Stimulated activated CD4-positive, alpha-beta T cell treated with anti-CD3 and anti-CD28 coated beads, Interleukin-1b, Interleukin-23, amount 100 ng/mL, for 24 hours (primary cell): ENCODE data around the gene XRCC1.
"Not testable (repeated sequence)": the region's sequence is repeated elsewhere in the genome, so short reads cannot be mapped to it uniquely, and the experiment has no call there.

Source experiments
- DNase-seq, 4 experiments: peaks; one replicate each; pipeline ENCODE4 v3.0.0-alpha.2; 2020; ENCODE audit warnings: low read depth in 4 of 4, low spot score in 1 of 4

XRCC1 gene

DNA sequence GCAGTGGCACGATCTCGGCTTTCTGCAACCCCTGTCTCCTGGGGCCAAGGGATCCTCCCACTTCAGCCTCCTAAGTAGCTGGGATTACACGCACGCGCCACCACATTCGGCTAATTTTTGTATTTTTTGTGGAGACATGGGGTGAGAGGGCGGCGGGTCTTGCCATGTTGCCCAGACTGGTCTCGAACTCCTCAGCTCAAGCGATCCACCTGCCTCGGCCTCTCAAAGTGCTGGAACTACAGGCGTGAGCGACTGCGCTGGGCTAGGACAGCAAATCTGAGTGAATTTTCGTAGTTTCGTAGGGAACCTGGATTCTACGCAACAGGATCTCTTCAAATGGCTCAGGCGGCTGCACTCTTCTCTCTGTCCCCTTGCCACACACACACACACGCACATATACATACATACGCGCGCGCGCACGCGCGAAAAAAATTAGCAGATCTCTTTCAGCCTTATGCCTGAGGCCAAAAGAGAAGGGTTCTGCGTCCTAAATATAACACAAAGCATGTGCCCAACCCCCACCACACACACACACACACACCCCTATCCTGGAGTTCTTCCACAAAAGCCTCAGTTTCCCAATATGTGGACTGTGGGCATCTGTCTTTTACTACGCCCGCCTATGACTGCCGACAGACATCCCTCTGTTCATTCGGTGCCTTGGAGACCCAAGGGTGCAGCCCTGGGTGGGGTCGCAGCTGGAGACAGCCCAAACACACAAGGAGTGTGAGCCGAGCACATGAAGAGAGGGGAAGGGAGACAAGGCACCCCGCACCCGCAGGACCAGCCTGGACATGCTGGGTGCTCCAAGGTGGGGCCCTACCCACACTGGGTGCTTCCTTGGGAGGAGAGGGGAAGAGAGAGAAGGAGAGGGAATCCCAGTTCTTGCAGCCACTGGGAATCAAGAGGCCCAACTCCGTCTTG lies 890 bp upstream of the XRCC1 start:
- no peak for DNase-seq

DNA sequence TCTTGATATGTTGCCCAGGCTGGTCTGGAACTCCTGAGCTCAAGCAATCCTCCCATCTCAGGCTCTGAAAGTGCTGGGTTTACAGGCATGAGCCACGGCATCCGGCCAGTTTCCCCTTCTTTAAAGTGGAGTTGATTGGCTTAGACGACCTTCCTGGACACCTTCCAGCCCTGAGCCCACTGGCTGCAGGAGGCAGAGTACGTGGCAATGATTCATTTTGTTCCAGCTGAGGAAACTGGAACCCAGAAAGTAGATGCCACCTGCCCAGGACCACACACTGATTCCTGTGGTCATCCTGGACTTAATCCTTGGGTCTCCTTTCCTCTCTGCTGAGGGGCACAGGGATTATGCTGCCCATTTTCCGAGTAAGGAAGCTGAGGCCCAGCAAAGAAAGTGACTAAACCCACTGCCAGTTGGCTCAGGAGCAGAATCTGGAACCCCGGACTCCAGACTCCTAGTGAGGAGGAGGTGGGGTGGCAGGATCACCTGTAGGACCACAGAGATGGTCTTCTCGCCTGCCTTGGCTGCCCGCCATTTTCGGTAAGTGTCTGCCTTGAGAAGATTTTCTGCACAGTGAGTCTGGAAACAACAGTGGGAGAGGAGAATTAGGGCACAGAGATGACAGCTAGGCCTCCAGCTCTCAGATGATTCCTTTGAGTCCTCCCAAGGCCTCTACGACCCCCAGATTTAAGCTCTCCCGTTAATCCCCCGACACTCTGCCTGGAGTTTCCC lies 737 bp downstream of the XRCC1 start:
- no peak for DNase-seq

DNA sequence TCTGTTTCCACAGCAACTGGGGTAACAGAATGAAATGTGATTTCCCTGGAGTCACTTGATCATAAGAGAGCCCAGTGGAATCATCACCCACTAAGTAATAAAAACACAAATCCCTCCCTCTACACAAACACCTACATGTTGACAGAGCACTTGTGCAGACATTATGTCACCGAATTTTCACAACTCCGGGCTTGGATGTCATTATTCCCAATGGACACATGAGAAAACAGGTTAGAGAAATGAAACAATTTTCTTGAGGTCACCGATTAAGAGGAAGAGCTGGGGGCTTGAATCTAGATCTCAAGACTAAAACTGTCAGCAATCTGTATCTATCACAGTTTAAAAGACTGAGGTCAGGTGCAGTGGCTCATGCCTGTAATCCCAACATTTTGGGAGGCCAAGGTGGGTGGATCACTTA lies 3.1 kb downstream of the XRCC1 start:
- no peak for DNase-seq

DNA sequence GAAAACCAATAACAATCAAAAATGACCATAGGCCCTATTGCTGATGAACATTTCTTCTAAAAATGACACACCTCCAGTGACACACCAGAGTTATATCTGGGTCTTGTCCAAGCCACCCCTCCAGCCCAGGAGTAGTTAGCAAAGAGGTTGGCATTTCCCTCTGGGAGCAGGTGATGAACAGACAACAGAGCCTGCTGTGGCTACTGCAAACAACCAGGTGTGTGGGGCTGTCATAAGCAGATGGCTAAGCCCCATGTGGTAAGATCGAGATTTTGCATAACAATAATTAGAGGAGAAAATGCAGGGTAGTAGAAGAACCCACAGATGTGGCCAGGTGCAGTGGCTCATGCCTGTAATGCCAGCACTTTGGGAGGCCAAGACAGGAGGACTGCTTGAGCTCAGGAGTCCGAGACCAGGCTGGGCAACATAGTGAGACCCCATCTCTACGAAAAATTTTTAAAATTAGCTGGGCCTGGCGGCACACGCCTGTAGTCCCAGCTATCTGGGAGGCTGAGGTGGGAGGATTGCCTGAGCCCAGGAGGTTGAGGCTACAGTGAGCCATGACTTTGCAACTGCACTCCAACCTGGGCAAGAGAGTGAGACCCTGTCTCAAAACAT lies 5.0 kb downstream of the XRCC1 start:
- DNase-seq = no peak

DNA sequence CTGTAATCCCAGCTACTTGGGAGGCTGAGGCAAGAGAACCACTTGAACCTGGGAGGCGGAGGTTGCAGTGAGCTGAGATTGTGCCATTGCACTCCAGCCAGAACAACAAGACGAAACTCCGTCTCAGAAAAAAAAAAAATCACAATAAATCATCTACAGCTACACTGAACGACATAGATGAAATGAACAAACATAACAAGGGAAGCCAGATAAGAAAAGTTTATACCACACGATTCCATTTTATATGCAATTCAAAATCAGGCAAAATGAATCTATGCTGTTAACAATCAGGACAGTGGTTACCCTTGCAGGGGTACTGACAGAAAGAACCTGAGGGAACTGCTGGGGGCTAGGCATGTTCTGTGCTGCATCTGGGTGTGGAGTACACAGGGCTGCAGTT lies 5.7 kb downstream of the XRCC1 start:
- no peak for DNase-seq

DNA sequence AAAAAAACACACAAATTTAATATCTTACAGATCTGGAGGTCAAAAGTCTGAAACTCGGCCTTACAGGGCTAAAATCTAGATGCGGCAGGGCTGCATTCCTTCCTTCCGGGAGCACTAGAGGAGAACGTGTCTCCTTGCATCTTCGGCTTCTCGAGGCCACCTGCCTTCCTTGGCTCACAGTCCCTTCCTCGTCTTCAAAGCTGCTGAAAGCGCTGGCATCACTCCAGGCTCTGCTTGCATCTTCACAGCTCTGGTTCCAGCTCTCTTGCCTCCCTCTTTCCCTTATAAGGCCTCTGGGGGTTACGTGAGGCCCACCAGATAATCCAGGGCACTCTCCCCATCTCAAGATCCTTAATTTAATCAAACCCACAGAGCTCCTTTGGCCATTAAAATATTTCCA lies 10.5 kb downstream of the XRCC1 start:
- no peak for DNase-seq

DNA sequence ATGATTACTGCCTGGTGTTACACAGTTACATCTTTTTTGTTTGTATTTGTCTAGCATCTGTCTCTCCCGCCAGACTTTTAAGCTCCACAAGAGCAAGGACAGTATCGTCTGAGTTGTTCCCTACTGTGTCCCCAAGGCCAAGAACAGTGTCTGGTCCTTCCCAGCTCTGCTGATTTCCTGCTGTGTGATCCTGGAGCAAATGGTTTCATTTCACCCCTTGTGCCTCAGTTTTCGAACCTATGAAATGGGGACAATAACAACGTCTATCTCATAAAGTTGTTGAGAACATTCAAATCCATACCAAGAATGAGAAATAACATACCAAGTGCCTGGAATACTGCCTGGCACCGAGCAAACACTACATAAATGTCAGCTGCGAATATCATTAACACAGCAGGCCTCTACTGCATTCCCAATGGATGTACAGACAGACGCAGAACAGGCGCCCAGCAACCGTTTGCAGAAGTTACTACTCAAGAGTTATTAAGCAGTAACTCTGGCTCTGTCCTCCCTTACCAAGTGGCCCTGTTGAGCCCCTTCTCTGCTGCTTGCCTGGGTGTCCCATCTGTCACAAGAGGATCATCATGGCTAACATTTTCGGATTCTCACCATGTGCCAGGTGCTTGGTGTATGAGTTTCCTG lies 11.4 kb downstream of the XRCC1 start:
- no peak for DNase-seq

DNA sequence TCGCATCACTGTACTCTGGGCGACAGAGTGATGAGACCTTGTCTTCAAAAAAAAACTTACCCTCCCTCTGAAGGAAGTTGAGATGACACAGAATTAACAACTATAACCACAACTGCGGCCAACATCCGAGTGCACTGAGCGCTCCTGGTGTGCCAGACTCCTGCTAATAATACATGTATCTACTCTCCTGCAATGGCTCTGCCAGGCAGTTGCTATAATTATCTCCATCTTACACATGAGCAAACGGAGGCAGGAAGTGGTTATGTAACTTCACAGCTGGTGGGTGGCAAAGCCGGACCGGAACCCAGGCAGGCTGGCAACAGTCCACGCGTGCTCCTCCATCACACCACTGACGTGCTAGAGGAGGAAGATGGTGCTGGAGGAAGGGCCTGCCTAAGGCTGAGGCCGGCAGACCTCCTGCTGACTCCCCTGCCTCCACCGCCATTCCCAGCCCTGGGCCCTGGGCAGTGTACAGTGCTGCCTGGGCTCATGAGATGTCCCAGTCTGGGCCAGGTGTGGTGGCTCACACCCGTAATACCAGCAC lies 12.6 kb downstream of the XRCC1 start:
- DNase-seq = peak in 3 of 4 experiments; percentile 27 to 43 (median 39)

DNA sequence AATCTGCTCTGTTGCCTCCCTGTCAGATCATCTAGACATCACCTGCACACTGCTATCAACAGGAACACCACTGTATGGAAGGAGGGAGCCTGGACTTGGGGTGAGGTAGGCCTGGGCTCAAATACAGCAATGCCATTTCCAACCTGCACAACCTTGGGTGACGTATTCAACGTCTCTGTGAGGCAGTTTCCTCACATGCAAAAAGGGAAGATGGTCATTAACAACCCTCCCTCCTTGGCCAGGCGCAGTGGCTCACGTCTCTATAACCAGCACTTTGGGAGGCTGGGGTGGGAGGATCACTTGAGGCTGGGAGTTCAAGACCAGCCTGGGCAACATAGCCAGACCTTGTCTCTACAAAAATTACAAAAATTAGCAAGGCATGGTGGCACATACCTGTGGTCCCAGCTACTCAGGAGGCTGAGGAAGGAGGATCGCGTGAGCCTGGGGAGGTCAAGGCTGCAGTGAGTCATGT lies 13.1 kb downstream of the XRCC1 start:
- DNase-seq = peak in 1 of 4 experiments; percentile 43

DNA sequence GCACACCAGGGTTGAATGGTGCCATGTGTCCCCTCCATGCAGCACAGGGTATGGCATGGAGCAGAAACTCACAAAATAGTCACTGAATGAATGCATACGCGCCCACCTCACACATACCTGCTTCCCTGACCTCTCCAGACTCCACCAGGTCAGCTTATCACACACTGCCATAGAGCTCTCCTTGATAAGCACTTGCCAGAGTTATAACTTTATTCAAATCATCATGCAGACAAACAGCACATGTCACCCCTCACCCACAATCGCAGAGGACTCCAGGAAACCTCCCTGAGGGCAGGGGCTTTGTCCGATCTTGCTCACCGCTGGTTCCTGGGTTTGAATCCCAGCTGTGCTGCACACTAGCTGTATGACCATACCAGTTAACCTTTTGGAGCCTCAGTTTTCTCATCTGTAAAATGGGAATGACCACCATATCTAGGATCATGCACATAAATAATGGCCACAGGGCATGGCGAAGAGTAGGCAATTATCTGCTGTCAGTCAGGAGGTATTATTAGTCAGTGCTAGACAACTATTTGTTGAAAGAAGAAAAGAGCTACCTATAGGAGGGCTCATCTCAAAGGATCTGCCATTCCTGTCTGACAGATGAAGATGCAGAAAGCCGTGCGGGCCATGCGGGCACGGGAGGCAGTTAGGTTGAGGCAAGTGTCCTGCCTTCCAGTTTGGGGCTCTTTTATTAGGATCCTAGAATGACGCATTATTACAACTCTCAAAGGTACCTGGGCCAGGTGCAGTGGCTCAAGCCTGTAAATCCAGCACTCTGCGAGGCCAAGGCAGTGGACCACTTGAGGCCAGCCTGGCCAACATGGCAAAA lies 14.0 kb downstream of the XRCC1 start:
- DNase-seq = no peak

DNA sequence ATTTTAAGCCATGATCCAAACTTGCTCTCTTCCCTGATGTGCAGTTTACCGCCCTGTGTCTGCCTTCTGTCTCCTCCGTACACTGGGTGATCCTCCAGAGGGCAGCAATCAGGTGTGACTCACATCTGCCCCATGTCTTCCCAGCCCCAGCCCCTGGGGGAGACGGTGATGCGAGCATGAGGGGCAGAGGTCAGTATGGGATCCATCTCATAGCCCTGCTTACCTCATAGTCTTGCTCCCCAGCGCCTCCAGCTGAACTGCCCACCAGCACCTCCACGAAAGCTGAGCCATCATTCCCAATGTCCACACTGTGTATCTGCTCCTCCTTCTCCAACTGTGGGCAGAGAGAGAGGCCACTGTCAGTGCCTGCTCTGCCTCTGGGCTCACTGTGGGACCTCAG lies 14.6 kb downstream of the XRCC1 start:
- no peak for DNase-seq

DNA sequence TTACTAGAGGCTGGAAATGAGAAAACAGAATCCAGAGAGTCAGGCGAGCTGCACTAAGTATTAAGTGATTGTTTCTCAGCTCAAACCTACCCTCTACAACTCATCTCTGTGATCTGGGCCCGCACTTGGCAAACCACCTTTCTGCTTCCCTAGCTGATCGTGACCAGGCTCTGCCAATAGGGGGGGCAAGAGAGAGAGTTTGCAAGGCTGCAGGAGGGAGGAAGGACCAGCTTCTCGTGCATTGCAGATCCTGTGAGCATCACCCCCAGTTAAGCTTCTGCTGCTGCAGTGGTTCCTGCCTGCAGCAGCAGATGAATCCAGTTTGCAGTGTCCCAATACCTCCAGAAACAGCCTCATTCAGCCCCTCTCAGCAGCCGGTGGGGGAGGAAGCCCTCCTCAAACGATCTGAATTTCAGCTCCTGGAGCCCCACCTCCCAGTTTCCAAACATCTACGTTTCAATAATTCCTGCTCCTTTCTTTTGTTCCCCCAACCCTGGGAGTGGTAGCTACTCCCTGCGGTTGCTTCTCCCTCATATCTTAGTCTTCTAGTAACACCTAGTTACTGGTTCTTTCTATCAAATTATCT lies 20.0 kb downstream of the XRCC1 start:
- peak; percentile 59 to 72 (median 70) for DNase-seq

DNA sequence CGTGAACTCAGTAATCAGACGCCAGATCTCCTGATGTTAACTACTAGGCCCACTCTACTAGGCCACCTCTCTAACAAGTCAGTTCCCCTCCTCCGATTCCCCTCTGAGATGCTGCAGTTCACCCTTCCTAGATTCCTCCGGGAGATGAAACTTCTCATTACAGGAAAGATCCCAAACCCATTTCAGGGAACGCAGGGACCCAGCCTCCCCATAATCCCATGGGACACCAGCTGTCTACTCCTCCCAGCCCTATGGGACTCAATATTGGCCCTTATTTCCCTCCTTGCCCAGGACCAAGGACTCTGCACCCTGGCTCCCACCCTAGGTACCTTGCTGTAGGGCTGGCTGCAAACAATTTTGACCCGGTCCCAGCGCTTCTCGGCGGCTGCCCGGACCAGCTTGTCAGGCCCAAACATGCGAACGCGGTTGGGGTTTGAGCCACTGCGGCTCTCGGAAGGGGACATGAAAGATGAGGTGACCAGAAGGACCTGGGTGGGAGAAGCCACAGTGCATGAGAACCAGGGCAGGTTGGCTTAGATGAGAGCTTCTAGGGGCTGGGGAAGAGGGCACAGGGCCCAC lies 20.9 kb downstream of the XRCC1 start:
- DNase-seq = no peak

DNA sequence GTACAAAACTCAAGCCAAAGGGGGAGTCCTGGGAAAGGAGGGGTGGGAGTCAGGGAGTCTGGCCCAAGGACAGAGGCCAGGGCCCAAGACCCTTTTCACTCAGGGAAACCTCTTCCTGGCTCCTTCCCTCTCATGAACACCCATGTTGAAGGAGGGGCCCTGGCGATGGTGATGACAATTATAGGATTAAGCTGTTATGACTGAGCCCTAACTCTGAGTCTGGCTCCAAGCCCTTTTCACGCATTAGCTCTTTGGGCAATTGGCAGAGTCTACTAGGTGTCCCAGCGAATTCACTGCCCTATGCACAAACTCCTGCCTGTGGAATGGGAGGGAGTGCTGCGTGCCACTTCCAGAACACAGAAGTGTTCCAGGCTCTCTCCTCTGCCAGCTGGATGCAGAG lies 21.7 kb downstream of the XRCC1 start:
- no peak for DNase-seq

DNA sequence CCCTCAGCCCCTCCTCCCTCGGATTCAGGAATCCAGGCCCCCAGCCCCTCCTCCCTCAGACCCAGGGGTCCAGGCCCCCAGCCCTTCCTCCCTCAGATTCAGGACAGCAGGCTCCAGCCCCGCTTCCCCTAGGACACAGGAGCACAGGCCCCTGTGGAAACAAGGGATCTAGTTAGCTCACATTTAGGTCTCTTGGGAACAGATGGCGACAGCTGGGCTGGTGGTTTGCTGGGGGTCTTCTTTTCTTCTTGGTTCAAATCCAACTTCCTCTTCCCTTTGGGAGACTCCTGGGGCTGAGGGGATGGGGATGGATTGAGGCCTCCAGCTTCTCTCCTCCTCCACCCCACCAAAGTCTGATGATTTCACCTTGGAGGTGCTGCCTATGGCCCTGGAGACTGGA lies 22.7 kb downstream of the XRCC1 start:
- no peak for DNase-seq

DNA sequence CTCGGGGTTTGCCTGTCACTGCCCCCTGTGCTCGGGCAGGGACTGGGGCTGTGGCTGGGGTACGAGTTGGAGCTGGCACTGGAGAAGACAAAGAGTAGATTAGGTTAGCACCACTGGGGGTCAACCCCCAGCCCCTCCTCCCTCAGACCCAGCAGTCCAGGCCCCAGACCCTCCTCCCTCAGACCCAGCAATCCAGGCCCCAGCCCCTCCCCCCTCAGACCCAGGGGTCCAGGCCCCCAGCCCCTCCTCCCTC lies 23.2 kb downstream of the XRCC1 start:
- DNase-seq = no peak

DNA sequence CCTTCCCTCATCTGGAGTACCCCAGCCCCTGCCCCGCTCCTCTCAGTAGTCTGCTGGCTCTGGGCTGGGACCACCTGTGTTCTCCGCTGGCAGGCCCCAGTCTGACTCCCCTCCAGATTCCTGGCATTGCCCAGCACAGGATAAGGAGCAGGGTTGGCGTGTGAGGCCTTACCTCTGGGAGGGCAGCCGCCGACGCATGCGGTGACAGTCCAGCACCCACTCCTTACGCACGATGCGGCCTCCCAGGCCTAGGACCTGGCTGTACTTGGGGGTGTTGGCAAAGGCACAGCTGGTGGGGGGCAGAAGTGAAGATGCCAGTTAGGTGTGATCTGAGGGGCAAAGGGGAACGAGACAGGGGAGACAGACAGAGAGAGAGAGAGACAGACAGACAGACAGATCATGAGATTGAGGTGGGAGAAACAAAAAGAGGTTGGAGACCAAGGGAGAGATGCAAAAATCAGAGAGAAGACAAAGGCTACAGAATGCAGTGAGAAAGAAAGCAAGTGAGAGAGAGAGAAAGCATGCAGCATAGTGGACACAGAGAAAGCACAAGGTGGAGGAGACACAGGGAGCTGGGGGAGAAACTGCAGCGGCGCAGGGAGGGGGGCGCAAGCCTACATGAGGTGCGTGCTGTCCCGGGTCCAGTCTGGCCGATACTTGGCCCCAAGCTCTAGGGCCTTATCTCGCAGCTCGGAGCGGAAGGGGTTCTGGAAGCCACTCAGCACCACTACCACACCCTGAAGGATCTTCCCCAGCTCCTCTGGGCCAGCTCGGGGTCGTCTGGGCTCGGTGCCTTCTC lies 23.7 kb downstream of the XRCC1 start:
- DNase-seq = no peak

DNA sequence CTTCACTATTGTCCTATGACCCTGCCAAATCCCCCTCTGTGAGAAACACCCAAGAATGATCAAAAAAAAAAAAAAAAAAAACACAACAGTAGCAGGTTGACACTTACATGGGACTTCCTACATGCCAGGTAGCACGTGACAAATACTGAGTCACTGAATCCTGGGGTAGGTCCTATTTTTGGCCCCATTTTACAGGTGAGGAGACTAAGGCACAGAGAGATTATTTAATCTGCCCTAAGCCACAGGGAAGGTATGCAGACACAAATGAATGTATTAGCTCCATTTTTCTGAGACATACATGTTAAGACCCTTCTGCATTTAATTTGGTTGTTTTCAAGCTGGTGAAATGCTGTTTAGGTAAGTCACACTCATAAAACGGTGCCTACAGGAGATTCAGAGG lies 26.6 kb downstream of the XRCC1 start:
- DNase-seq = no peak

DNA sequence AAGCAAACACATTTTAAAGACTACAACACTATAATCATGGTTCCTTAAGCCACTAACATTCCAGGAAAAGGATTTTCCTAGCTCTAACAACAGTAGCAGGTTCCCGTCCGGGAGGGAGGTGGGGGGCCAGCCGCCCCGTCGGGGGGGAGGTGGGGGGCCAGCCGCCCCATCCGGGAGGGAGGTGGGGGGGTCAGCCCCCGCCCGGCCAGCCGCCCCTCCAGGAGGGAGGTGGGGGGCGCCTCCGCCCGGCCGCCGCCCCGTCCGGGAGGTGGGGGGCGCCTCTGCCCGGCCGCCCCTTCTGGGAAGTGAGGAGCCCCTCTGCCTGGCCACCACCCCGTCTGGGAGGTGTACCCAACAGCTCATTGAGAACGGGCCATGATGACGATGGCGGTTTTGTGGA lies 27.4 kb downstream of the XRCC1 start:
- not testable (repeated sequence) for DNase-seq
